Bronchial epithelial cell (primary cell): Measurements from ENCODE around the gene RNASE11. TPM values are rescaled to one million over a fixed set of nuclear protein-coding genes. Genes with fewer than 3 reads are reported as not detected.

Source experiments
- DNase-seq: peaks from one replicate; pipeline ENCODE4 v3.0.0-alpha.2; 2010; ENCODE audit warnings: low read depth
- FAIRE-seq: peaks from 2 replicates; lab custom pipeline; 2011; peaks lifted over from hg19 to GRCh38; lab: Jason Lieb, UNC
- H3K27me3 ChIP-seq: 2 replicates; pipeline ENCODE4 v1.5.1; 2011; ENCODE audit warnings: low read length; ENCODE audit not compliant: control insufficient read depth, insufficient read depth
- H3K36me3 ChIP-seq: 2 replicates; pipeline ENCODE4 v1.5.1; 2011; ENCODE audit warnings: low read length; ENCODE audit not compliant: control insufficient read depth, insufficient read depth
- H3K4me3 ChIP-seq: 2 replicates; pipeline ENCODE4 v1.5.1; 2011; ENCODE audit warnings: mild to moderate bottlenecking, low read depth, low read length, control low read depth
- total RNA-seq: library from RNA; depleted of rRNA; stranded (reverse); fragments of >200 nt; gene quantifications from 2 replicates; pipeline ENCODE4 v1.2.1, GENCODE V29; 2014
- TF ChIP-seq, protein P1 (sequence below): IDR thresholded peaks from 2 replicates; pipeline ENCODE4 v1.5.1; 2011; ENCODE audit warnings: mild to moderate bottlenecking, moderate library complexity, low read length, control low read depth, inconsistent platforms; ENCODE audit not compliant: insufficient read depth, severe bottlenecking

RNASE11 gene
- total RNA-seq, 1 donor from 2014 or later, result not detected

DNA sequence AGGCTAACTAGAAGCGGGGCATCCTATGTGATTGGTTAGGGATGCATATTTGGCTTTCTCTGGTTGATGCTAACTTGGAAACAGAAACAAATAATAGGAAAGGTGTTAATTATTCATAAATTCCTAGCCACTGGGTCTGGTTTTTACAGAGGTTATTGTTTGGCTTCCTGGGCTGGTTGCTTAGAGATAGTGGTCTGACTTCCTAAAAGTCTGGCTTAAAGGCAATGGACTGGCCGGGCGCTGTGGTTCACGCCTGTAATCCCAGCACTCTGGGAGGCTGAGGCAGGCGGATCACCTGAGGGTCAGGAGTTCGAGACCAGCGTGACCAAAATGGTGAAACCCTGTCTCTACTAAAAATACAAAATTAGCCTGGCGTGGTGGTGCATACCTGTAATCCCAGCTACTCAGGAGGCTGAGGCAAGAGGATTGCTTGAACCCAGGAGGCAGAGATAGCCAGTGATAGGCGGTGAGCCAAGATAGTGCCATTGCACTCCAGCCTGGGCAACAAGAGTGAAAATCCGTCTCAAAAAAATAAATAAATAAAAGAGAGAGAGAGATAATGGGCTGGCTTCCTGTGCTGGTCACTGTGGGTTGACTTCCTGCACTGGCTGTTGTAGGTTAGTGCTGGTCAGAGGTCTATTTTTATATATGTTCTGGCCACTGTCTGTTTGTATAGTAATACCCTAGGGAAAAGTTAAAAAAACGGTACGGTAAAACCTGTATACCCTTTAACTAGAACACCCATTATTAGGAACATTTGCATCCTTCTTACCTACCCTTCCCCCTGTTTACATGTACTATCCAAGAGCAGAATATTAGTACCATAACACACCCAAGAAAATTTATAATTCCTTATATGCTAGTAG lies 29.6 kb upstream of the RNASE11 start:
- TF ChIP-seq, protein P1, sequence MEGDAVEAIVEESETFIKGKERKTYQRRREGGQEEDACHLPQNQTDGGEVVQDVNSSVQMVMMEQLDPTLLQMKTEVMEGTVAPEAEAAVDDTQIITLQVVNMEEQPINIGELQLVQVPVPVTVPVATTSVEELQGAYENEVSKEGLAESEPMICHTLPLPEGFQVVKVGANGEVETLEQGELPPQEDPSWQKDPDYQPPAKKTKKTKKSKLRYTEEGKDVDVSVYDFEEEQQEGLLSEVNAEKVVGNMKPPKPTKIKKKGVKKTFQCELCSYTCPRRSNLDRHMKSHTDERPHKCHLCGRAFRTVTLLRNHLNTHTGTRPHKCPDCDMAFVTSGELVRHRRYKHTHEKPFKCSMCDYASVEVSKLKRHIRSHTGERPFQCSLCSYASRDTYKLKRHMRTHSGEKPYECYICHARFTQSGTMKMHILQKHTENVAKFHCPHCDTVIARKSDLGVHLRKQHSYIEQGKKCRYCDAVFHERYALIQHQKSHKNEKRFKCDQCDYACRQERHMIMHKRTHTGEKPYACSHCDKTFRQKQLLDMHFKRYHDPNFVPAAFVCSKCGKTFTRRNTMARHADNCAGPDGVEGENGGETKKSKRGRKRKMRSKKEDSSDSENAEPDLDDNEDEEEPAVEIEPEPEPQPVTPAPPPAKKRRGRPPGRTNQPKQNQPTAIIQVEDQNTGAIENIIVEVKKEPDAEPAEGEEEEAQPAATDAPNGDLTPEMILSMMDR, result no peak
- H3K27me3 ChIP-seq, result no peaks in the 10 kb centered on the region
- H3K36me3 ChIP-seq, result no peaks in the 10 kb centered on the region
- FAIRE-seq, result no peak
- no peak for DNase-seq
- H3K4me3 ChIP-seq, result no peak overlapping the region

DNA sequence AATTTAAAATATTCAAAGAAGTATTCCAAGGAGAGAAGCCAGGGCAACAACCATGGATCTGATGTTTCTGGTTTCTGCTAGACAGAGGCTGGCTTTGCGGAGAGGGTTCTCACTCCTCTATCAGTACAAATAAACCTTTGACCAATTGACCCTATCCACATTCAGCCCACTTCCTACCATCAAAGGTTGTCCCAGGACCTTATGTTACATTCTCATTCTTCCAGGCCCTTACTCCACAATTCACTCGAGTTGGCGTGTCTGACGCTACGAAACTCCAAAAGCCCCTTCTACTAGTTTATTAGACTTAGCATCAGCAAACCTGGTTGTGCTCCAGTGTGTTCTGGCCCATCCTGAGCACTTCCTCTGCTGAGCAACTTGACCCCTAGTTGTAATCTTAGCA lies 28.2 kb upstream of the RNASE11 start:
- FAIRE-seq (no peak), DNase-seq (no peak)
- TF ChIP-seq, protein P1, result no peak
- H3K27me3 ChIP-seq, result no peaks in the 10 kb centered on the region
- H3K36me3 ChIP-seq, result no peaks in the 10 kb centered on the region
- no peak overlapping the region for H3K4me3 ChIP-seq

DNA sequence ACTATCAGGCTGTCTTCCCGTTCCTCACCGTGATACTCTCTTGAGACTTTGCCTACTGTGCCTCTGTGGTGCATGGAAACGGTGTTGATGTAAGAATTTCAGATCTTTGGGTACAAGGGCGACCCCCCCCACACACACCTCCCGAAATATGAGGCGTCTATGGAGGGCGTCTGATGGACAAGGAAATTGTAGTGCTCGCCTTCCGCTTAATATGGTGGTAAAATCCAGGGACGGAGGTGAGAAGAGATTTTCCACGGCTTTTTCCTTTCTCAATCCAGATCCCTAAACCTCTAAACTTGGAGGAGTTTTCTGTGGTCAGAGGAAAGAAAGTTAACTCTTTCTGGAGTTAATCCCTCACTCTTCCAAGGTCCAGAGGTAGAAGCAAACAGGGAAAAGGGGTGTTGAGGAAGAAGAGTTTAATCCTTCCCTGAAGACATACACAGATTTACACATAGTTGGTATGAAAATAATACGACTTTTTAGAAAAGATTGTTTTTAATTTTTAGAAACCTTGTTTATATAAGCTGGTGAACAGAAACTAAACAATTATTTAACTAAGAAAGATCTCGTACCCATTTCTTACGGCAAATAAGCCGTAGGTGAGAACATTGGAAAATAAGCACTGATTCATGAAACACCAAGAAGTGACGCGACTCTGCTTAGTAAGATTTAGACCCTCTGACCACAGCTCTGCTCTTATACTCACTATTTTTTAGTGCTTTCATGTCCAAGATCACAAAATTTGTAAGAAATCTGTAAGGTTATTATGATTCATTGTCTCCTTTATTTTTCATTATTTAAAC lies 26.4 kb upstream of the RNASE11 start:
- TF ChIP-seq, protein P1, result no peak
- DNase-seq (peak; percentile 55), FAIRE-seq (no peak)
- H3K27me3 ChIP-seq, result no peaks in the 10 kb centered on the region
- H3K36me3 ChIP-seq, result no peaks in the 10 kb centered on the region
- peak overlapping the region; percentile 63 for H3K4me3 ChIP-seq

DNA sequence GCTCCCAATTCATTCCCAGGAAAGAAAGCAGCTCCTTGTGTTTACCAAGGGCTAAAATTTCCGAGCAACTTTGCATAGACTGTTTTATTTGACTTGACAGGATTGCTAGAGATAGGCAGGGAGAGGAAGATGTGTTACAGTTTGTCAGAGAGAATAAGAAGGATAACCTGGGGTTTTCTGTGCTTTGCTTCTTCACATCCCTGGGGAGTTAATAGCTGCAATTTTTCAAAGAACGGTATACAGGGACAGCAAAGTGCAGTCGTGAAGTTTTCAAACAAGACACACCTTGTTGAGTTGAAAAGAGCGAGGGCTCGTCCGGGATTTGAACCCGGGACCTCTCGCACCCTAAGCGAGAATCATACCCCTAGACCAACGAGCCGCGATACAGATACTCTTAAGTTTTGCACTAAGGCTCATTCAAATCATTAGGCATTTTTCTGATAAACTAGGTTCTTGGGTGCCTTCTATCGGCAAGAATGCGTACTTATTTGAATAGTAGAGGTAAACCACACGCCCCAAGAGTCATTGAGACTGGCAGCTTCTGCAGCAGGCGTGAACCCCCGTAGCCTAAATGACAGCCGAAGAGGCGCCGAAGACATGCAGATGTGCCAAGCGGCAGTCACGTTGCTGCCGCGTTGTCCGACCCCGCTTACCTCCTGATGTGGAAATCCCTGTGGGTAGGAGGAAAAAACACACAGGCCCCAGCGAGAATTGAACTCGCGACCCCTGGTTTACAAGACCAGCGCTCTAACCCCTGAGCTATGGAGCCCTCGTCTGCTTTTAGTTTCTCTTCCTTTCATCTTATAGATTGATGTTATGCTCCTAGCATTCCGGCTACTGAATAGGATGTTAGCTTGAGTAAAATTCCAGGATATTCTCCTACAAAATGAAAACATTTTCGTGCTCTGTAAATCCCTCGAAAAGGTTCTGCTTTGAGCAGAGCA lies 25.6 kb upstream of the RNASE11 start:
- DNase-seq, result peak; percentile 95
- no peaks in the 10 kb centered on the region for H3K36me3 ChIP-seq
- H3K4me3 ChIP-seq, result peak overlapping the region; percentile 63
- TF ChIP-seq, protein P1, result peak; percentile 78
- no peaks in the 10 kb centered on the region for H3K27me3 ChIP-seq
- FAIRE-seq, result no peak

DNA sequence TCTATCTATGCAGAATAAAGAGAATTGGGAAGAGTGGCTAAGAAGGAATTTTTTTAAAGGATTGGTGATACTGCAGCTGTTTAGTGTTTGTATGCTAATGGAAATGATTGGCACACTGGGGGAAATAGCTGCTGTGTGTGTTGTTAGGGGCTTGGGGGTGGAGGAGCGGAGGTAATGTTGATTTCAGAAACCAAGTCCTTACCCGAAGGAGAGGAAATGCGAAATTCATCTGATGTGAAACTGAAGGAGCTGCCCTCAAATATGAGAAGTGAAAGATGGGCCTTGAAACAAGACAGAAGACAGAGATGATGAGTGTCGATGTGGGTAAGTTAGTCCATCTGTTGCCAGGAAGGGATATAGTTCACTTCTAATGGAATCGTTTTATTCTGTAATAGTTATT lies 24.6 kb upstream of the RNASE11 start:
- Histone ChIP-seq H3K27me3 (no peaks in the 10 kb centered on the region), H3K36me3 (no peaks in the 10 kb centered on the region), H3K4me3 (no peak overlapping the region)
- TF ChIP-seq, protein P1, result no peak
- DNase-seq (no peak), FAIRE-seq (no peak)
